Measurements from ENCODE around the gene CLPTM1. TPM values are rescaled to one million over a fixed set of nuclear protein-coding genes. Genes with fewer than 3 reads are reported as not detected.

The CLPTM1 gene
- total and polyA plus RNA-seq, 9 of the 15 experiments (the other 6 are each of a cell fraction or from before 2014, with no cell fraction given) = 0.37 to 96.0 (median 27.5) TPM

DNA sequence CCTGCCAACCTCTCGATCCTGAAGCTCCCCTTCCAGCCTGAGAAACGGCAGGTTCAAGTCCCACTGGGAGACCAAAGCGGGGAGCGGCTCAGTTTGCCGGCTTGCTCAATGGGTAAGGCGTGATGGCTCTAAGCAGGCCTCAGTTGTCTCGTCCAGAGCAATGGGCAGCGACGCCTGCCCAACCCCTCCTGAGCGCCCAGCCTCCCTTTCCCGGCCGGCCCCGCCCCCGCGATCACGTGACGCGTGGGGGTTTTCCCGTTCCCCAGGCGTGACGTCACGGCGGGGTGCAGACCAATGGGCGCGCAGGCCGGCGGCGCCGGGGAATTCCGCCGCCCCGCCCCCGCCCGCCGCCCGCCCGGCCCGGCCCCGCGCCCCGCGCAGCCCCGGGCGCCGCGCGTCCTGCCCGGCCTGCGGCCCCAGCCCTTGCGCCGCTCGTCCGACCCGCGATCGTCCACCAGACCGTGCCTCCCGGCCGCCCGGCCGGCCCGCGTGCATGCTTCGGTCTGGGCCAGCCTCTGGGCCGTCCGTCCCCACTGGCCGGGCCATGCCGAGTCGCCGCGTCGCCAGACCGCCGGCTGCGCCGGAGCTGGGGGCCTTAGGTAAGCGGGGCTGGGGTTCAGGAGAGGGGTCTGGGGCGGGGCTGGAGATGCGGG lies 46.0 kb downstream of the CLPTM1 start, which contains the start of gene RELB (continued):
- peak in 1 of 2 experiments; percentile 55; a peak in 1 of 4 replicates for TF ChIP-seq SIN3A (IDR thresholded peaks at IDR 0.05; ENCODE audit: borderline replicate concordance in 2 of 2, control insufficient read depth in 1 of 2, low read depth in 2 of 2, low read length in 2 of 2)
- TF ChIP-seq, protein P1, sequence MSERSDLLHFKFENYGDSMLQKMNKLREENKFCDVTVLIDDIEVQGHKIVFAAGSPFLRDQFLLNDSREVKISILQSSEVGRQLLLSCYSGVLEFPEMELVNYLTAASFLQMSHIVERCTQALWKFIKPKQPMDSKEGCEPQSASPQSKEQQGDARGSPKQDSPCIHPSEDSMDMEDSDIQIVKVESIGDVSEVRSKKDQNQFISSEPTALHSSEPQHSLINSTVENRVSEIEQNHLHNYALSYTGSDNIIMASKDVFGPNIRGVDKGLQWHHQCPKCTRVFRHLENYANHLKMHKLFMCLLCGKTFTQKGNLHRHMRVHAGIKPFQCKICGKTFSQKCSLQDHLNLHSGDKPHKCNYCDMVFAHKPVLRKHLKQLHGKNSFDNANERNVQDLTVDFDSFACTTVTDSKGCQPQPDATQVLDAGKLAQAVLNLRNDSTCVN (CRISPR knock-in tag; IDR thresholded peaks at IDR 0.05) = no peak
- TF ChIP-seq FOXP1 (CRISPR knock-in tag; IDR thresholded peaks at IDR 0.05) = no peak
- TF ChIP-seq CCNT2 (IDR thresholded peaks at IDR 0.05; ENCODE audit: borderline replicate concordance, extremely low read depth, insufficient read length, low read depth, low read length) = peak; percentile 60
- TF ChIP-seq SRSF1 (IDR thresholded peaks at IDR 0.05; ENCODE audit: low read depth, low read length) = no peak
- TF ChIP-seq PHF21A (IDR thresholded peaks at IDR 0.05; ENCODE audit: borderline replicate concordance, low read depth) = no peak
- peak; percentile 84 for TF ChIP-seq CREB1 (IDR thresholded peaks at IDR 0.05)
- TF ChIP-seq CREB1 (CRISPR knock-in tag; IDR thresholded peaks at IDR 0.05) = peak; percentile 92
- TF ChIP-seq HNRNPLL (IDR thresholded peaks at IDR 0.05; ENCODE audit: low read depth, low read length, poor library complexity, severe bottlenecking) = no peak
- TF ChIP-seq FOXK2 (conservative IDR thresholded peaks at IDR 0.05 in 1 of 2, IDR thresholded peaks at IDR 0.05 in 1 of 2; ENCODE audit: low read depth in 2 of 2) = 0 out of 4 replicates have a peak, but pooled peaks of 1 of the 2 experiments have one; percentile 14
- no peak for TF ChIP-seq SUPT5H (IDR thresholded peaks at IDR 0.05)
- TF ChIP-seq CAMTA2 (CRISPR knock-in tag; conservative IDR thresholded peaks at IDR 0.05) = no peak
- 0 out of 2 replicates have a peak, but pooled peaks have one; percentile 51 for TF ChIP-seq SMAD4 (CRISPR knock-in tag; conservative IDR thresholded peaks at IDR 0.05)
- TF ChIP-seq JUND (IDR thresholded peaks at IDR 0.05; ENCODE audit: borderline replicate concordance, low read depth, low read length) = peak; percentile 56; the same call in 1 of the 2 replicates
- TF ChIP-seq JUND (tag; IDR thresholded peaks at IDR 0.05; ENCODE audit: borderline replicate concordance, low read depth, low read length) = no peak; the same call in 2 of the 3 replicates
- no peak for TF ChIP-seq ZNF239 (CRISPR knock-in tag; IDR thresholded peaks at IDR 0.05)
- TF ChIP-seq KDM4B (IDR thresholded peaks at IDR 0.05; ENCODE audit: borderline replicate concordance in 2 of 2, low read depth in 1 of 2) = no peak
- TF ChIP-seq HNRNPL (IDR thresholded peaks at IDR 0.05; ENCODE audit: low read depth, low read length) = no peak
- no peak for TF ChIP-seq BRCA1 (IDR thresholded peaks at IDR 0.05)
- TF ChIP-seq BRCA1 (CRISPR knock-in tag; IDR thresholded peaks at IDR 0.05) = no peak
- TF ChIP-seq TFAP4 (CRISPR knock-in tag; IDR thresholded peaks at IDR 0.05; ENCODE audit: borderline replicate concordance) = peak; percentile 40; the same call in 1 of the 2 replicates
- TF ChIP-seq PHF8 (IDR thresholded peaks at IDR 0.05; ENCODE audit: borderline replicate concordance, low read length) = peak; percentile 56; the same call in 1 of the 2 replicates
- no peak for TF ChIP-seq ARID2 (IDR thresholded peaks at IDR 0.05)
- TF ChIP-seq ETV6 (IDR thresholded peaks at IDR 0.05; ENCODE audit: borderline replicate concordance in 1 of 2, low read depth in 2 of 2, low read length in 1 of 2) = no peak
- TF ChIP-seq ETV6 (CRISPR knock-in tag; IDR thresholded peaks at IDR 0.05; ENCODE audit: borderline replicate concordance) = no peak
- no peak for TF ChIP-seq MTA1 (IDR thresholded peaks at IDR 0.05; ENCODE audit: borderline replicate concordance)
- peak; percentile 74; the same call in 1 of the 2 replicates for TF ChIP-seq NBN (IDR thresholded peaks at IDR 0.05; ENCODE audit: low read depth)
- TF ChIP-seq L3MBTL2 (IDR thresholded peaks at IDR 0.05) = no peak
- TF ChIP-seq ATF1 (CRISPR knock-in tag; IDR thresholded peaks at IDR 0.05) = peak; percentile 69
- peak; percentile 97 for TF ChIP-seq ATF1 (tag; IDR thresholded peaks at IDR 0.05)

Data from K562 (cell line).